ENCODE measurements around the gene RUBCN. TPM values are rescaled to one million over a fixed set of nuclear protein-coding genes. Genes with fewer than 3 reads are reported as not detected.
A peak's percentile ranks its signal among the peaks of the same experiment; 100 is the strongest.

RUBCN gene
- total and polyA plus RNA-seq, 2 experiments from 2014 or later: 15.4 to 46.2 TPM

DNA sequence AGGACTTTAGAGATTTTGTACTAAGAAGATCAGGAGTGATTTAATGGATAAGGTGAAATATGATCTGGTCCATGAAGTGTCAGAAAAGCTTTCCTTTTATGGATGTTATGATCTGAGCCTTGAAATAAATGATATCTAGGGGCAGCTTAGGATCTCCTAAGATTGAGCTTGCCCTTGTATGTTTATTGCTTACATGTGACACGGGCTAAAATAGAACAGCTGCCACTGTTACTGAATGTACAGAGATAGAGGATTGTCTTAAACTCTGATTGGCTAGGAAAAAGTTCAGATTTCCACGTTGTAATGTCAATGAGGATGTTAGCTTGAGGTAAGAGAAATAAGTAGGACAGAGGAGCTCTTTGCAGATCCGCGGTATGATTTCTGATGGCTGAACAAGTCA, 21.8 kb upstream of the RUBCN start:
- H3K27ac ChIP-seq: no peak overlapping the region
- TF ChIP-seq, protein P1, sequence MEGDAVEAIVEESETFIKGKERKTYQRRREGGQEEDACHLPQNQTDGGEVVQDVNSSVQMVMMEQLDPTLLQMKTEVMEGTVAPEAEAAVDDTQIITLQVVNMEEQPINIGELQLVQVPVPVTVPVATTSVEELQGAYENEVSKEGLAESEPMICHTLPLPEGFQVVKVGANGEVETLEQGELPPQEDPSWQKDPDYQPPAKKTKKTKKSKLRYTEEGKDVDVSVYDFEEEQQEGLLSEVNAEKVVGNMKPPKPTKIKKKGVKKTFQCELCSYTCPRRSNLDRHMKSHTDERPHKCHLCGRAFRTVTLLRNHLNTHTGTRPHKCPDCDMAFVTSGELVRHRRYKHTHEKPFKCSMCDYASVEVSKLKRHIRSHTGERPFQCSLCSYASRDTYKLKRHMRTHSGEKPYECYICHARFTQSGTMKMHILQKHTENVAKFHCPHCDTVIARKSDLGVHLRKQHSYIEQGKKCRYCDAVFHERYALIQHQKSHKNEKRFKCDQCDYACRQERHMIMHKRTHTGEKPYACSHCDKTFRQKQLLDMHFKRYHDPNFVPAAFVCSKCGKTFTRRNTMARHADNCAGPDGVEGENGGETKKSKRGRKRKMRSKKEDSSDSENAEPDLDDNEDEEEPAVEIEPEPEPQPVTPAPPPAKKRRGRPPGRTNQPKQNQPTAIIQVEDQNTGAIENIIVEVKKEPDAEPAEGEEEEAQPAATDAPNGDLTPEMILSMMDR (IDR thresholded peaks at IDR 0.05; ENCODE audit: low read depth, low read length): no peak
- no peak for DNase-seq (ENCODE audit: low read depth in 1 of 2, low spot score in 1 of 2)
- no peak overlapping the region for H3K4me3 ChIP-seq
- peaks cover 22% of the 10 kb centered on the region for H3K36me3 ChIP-seq
- no peaks in the 10 kb centered on the region for H3K27me3 ChIP-seq
- H3K4me1 ChIP-seq (ENCODE audit: low read depth): no peaks in the 10 kb centered on the region
- H3K9me3 ChIP-seq (ENCODE audit: low read depth): no peaks in the 10 kb centered on the region

DNA sequence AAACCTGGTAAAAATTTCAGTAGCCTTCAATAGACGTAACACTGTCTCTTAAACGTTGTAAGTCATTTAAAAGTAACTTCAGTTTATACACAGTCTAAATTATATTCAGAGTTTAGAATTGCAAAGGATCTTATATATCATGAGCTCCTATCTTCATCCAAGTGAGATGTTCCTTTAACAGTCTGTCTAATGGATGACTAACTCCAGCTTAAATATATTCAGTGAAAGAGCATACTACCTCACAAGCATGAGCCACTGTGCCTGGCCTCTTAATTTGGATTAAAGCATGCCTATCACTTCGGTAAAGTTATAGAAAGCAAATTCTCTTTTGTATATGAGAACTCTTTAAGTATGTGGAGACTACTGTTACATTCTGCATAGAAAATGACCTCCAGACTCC, 20.0 kb upstream of the RUBCN start:
- Histone ChIP-seq H3K4me3 (no peak overlapping the region), H3K36me3 (peaks cover 14% of the 10 kb centered on the region), H3K4me1 (ENCODE audit: low read depth) (peaks cover 3% of the 10 kb centered on the region), H3K27me3 (no peaks in the 10 kb centered on the region), H3K9me3 (ENCODE audit: low read depth) (no peaks in the 10 kb centered on the region), H3K27ac (no peak overlapping the region)
- DNase-seq (ENCODE audit: low read depth in 1 of 2, low spot score in 1 of 2): no peak
- TF ChIP-seq, protein P1 (IDR thresholded peaks at IDR 0.05; ENCODE audit: low read depth, low read length): no peak

DNA sequence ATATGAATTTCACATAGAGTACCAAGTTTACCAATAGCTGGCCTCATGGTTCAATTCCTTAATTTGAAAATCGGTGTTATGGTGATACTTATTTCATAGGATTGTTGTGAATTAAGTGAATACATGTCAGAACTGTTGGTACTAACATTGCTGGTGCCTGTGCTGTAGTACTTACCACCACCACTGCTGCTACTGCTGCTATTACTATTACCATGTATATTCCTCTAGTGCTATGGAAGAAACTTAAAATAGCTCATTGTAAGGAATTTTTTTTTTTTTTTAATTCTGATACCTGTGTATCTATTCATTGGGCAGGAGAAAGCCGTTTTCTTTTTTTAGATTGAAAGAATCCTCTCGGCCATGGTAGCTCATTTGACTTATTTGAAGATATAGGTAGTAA, 16.6 kb upstream of the RUBCN start:
- no peak overlapping the region for H3K4me3 ChIP-seq
- TF ChIP-seq, protein P1 (IDR thresholded peaks at IDR 0.05; ENCODE audit: low read depth, low read length): no peak
- no peaks in the 10 kb centered on the region for H3K27me3 ChIP-seq
- H3K27ac ChIP-seq: no peak overlapping the region
- H3K9me3 ChIP-seq (ENCODE audit: low read depth): no peaks in the 10 kb centered on the region
- no peak for DNase-seq (ENCODE audit: low read depth in 1 of 2, low spot score in 1 of 2)
- peaks cover 3% of the 10 kb centered on the region for H3K36me3 ChIP-seq
- peaks cover 9% of the 10 kb centered on the region for H3K4me1 ChIP-seq (ENCODE audit: low read depth)

DNA sequence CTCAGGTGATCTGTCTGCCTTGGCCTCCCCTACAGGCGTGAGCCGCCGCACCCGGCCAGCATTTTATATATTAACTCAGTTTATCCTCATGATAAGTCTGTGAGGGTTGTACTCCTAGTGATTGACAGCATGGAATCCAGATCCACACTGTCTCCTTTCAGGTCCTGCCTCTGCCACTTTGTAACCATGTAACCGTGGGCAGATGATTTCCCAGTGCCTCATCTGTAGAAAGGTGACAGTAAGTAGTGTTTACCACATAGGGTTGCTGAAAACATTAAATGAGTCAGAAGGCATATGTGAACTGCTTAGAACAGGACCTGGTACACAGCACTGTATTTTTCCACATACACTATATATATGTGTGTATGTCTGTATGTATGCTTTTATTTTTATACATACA, 15.4 kb upstream of the RUBCN start:
- no peaks in the 10 kb centered on the region for H3K27me3 ChIP-seq
- TF ChIP-seq, protein P1 (IDR thresholded peaks at IDR 0.05; ENCODE audit: low read depth, low read length): no peak
- H3K9me3 ChIP-seq (ENCODE audit: low read depth): no peaks in the 10 kb centered on the region
- peaks cover 9% of the 10 kb centered on the region for H3K4me1 ChIP-seq (ENCODE audit: low read depth)
- no peak overlapping the region for H3K4me3 ChIP-seq
- H3K36me3 ChIP-seq: peaks cover 3% of the 10 kb centered on the region
- no peak for DNase-seq (ENCODE audit: low read depth in 1 of 2, low spot score in 1 of 2)
- H3K27ac ChIP-seq: no peak overlapping the region

DNA sequence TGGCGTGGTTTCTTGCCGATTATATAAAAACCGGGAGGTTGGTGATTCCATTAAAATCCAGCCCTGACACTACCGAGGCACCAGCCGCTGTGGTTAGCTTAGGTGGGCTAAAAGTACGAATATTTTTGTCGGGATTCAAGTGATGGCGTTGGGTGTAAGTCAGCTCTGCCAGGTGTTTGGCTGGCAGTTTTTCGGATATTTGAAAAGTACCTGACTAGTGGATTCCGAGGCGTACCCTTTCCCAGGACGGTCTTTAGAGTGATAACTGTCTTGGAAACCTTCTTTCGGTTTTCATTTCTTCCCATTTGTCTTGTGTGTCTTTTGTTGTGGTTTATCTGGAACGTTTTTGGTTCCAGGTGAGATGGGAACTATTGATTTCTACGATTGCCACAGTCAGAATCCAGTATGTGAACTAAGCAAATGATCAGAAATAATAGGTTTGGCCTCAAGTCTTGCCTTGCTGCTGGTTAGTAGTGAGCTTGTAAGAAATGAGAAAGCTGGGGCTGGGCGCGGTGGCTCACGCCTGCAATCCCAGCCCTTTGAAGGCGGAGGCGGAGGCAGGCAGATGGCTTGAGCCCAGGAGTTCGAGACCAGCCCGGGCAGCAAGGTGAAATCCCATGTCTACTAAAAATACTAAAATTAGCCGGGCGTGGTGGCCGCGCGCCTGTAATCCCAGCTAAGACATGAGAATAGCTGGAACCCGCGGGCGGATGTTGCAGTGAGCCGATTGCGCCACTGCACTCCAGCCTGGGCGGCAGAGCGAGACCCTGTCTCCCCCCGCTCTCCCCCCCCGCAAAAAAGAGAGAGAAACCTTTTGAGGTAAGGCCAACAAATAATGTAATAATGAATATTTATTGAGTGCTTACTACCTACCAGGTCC, 14.4 kb upstream of the RUBCN start:
- Histone ChIP-seq H3K9me3 (ENCODE audit: low read depth) (no peaks in the 10 kb centered on the region), H3K36me3 (no peaks in the 10 kb centered on the region), H3K4me1 (ENCODE audit: low read depth) (peaks cover 9% of the 10 kb centered on the region), H3K27ac (peak overlapping the region; percentile 86), H3K4me3 (peak overlapping the region; percentile 74), H3K27me3 (no peaks in the 10 kb centered on the region)
- DNase-seq (ENCODE audit: low read depth in 1 of 2, low spot score in 1 of 2): peak; percentile 8 to 43
- TF ChIP-seq, protein P1 (IDR thresholded peaks at IDR 0.05; ENCODE audit: low read depth, low read length): no peak

All from cardiac muscle cell (in vitro differentiated cells and primary cell).